ENCODE results near the gene POTEF.
"Not testable (repeated sequence)": the region's sequence is repeated elsewhere in the genome, so short reads cannot be mapped to it uniquely, and the experiment has no call there.

POTEF gene

GRCh38 chr2:130129120-130129829, at the start of gene POTEF:
TSS of gene POTEF (minus strand) at chr2:130129222. CDS start at chr2:130120515, 8,707 bp downstream.
- H3K9ac ChIP-seq (ENCODE audit: low read depth, low read length); H3K9me3 ChIP-seq (ENCODE audit: control insufficient read depth, insufficient read depth, low read length); H3K27ac ChIP-seq (ENCODE audit: low read depth, low read length); H3K4me1 ChIP-seq (ENCODE audit: control insufficient read depth, insufficient read depth, low read length); H3K36me3 ChIP-seq (ENCODE audit: control insufficient read depth, insufficient read depth, low read length); H3K27me3 ChIP-seq (ENCODE audit: control insufficient read depth, insufficient read depth, low read length): not testable (repeated sequence)
- H3K4me3 ChIP-seq (ENCODE audit: low read depth, low read length) = peak within 1 kb of the TSS; percentile 58

- H3K27me3 ChIP-seq (ENCODE audit: control insufficient read depth, insufficient read depth, low read length); H3K4me3 ChIP-seq (ENCODE audit: low read depth, low read length); H3K9me3 ChIP-seq (ENCODE audit: control insufficient read depth, insufficient read depth, low read length); H3K4me1 ChIP-seq (ENCODE audit: control insufficient read depth, insufficient read depth, low read length); H3K27ac ChIP-seq (ENCODE audit: low read depth, low read length); H3K9ac ChIP-seq (ENCODE audit: low read depth, low read length): not testable (repeated sequence)
- peaks cover 67% of the 10 kb centered on the region for H3K36me3 ChIP-seq (ENCODE audit: control insufficient read depth, insufficient read depth, low read length)
These were observed 45.8 kb upstream of the POTEF start for GRCh38 chr2:130174866-130175265.

GRCh38 chr2:130169896-130170295, 40.9 kb upstream of the POTEF start:
- H3K36me3 ChIP-seq (ENCODE audit: control insufficient read depth, insufficient read depth, low read length) = peaks cover 87% of the 10 kb centered on the region

GRCh38 chr2:130169163-130169562, 40.1 kb upstream of the POTEF start:
- not testable (repeated sequence) for H3K4me1 ChIP-seq (ENCODE audit: control insufficient read depth, insufficient read depth, low read length); H3K27ac ChIP-seq (ENCODE audit: low read depth, low read length); H3K4me3 ChIP-seq (ENCODE audit: low read depth, low read length); H3K9me3 ChIP-seq (ENCODE audit: control insufficient read depth, insufficient read depth, low read length); H3K27me3 ChIP-seq (ENCODE audit: control insufficient read depth, insufficient read depth, low read length); H3K9ac ChIP-seq (ENCODE audit: low read depth, low read length)
- peaks cover 87% of the 10 kb centered on the region for H3K36me3 ChIP-seq (ENCODE audit: control insufficient read depth, insufficient read depth, low read length)

More at GRCh38 chr2:130169896-130170295, 40.9 kb upstream of the POTEF start:
- Histone ChIP-seq H3K27ac (ENCODE audit: low read depth, low read length) (no peak overlapping the region), H3K9me3 (ENCODE audit: control insufficient read depth, insufficient read depth, low read length) (no peaks in the 10 kb centered on the region), H3K4me1 (ENCODE audit: control insufficient read depth, insufficient read depth, low read length) (no peaks in the 10 kb centered on the region), H3K9ac (ENCODE audit: low read depth, low read length) (no peak overlapping the region), H3K4me3 (ENCODE audit: low read depth, low read length) (no peak overlapping the region), H3K27me3 (ENCODE audit: control insufficient read depth, insufficient read depth, low read length) (no peaks in the 10 kb centered on the region)

DNA sequence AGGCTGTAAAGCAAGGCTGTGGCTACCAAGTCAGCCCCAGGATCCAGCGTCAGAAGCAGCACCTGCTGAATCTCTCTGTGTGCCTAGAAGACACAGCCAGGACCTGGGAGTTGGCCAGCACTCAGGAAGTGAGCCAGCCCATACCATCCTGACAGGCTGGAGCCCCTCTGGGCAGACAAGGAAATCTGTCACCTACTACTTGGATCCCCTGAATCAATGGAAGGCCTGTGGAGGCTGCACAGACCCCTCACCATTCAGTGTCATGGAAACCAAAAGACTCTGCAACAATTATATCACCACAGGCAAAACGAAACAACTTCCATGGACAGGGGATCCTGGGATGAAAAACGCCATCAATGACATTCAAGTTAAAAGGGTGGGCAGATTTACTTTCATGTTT, 37.6 kb upstream of the POTEF start:
- H3K4me3 ChIP-seq (ENCODE audit: low read depth, low read length) = not testable (repeated sequence)
- peaks cover 80% of the 10 kb centered on the region for H3K36me3 ChIP-seq (ENCODE audit: control insufficient read depth, insufficient read depth, low read length)

GRCh38 chr2:130165293-130166016, 36.4 kb upstream of the POTEF start:
- Histone ChIP-seq H3K27ac (ENCODE audit: low read depth, low read length) (no peak overlapping the region), H3K36me3 (ENCODE audit: control insufficient read depth, insufficient read depth, low read length) (peaks cover 69% of the 10 kb centered on the region), H3K4me3 (ENCODE audit: low read depth, low read length) (no peak overlapping the region), H3K4me1 (ENCODE audit: control insufficient read depth, insufficient read depth, low read length) (no peaks in the 10 kb centered on the region), H3K9ac (ENCODE audit: low read depth, low read length) (no peak overlapping the region), H3K9me3 (ENCODE audit: control insufficient read depth, insufficient read depth, low read length) (no peaks in the 10 kb centered on the region), H3K27me3 (ENCODE audit: control insufficient read depth, insufficient read depth, low read length) (no peaks in the 10 kb centered on the region)

More for the DNA sequence above, 37.6 kb upstream of the POTEF start:
- H3K4me1 ChIP-seq (ENCODE audit: control insufficient read depth, insufficient read depth, low read length); H3K27ac ChIP-seq (ENCODE audit: low read depth, low read length); H3K9ac ChIP-seq (ENCODE audit: low read depth, low read length); H3K9me3 ChIP-seq (ENCODE audit: control insufficient read depth, insufficient read depth, low read length); H3K27me3 ChIP-seq (ENCODE audit: control insufficient read depth, insufficient read depth, low read length): not testable (repeated sequence)

DNA sequence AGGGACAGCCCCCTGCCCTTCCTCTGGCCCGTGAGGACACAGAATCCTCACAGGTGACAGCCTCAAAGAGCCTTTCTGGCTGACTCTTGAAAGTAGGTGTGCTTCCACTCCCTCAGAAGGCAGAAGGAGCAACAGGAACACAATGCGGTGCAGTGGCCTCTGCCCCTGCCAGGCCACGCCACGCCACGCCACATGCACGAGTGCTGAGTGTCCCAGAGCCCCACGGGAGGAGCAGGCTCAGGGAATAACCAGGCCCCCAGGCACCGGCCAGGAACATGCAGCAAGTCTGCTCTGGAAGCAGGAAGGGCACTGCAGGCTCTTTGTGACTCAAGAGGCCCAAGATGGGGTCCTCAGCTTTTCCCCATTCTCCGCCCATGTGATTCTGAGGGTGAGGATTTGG, 33.9 kb upstream of the POTEF start:
- H3K9me3 ChIP-seq (ENCODE audit: control insufficient read depth, insufficient read depth, low read length) = no peaks in the 10 kb centered on the region
- peaks cover 66% of the 10 kb centered on the region for H3K36me3 ChIP-seq (ENCODE audit: control insufficient read depth, insufficient read depth, low read length)
- H3K27me3 ChIP-seq (ENCODE audit: control insufficient read depth, insufficient read depth, low read length) = no peaks in the 10 kb centered on the region
- H3K4me1 ChIP-seq (ENCODE audit: control insufficient read depth, insufficient read depth, low read length) = no peaks in the 10 kb centered on the region
- H3K9ac ChIP-seq (ENCODE audit: low read depth, low read length) = no peak overlapping the region
- no peak overlapping the region for H3K27ac ChIP-seq (ENCODE audit: low read depth, low read length)
- H3K4me3 ChIP-seq (ENCODE audit: low read depth, low read length) = no peak overlapping the region

GRCh38 chr2:130162486-130162885, 33.5 kb upstream of the POTEF start:
- not testable (repeated sequence) for H3K27ac ChIP-seq (ENCODE audit: low read depth, low read length); H3K27me3 ChIP-seq (ENCODE audit: control insufficient read depth, insufficient read depth, low read length); H3K4me3 ChIP-seq (ENCODE audit: low read depth, low read length); H3K9me3 ChIP-seq (ENCODE audit: control insufficient read depth, insufficient read depth, low read length); H3K9ac ChIP-seq (ENCODE audit: low read depth, low read length); H3K4me1 ChIP-seq (ENCODE audit: control insufficient read depth, insufficient read depth, low read length)
- H3K36me3 ChIP-seq (ENCODE audit: control insufficient read depth, insufficient read depth, low read length) = peaks cover 61% of the 10 kb centered on the region

GRCh38 chr2:130160838-130161705, 32.0 kb upstream of the POTEF start:
- H3K27me3 ChIP-seq (ENCODE audit: control insufficient read depth, insufficient read depth, low read length); H3K4me1 ChIP-seq (ENCODE audit: control insufficient read depth, insufficient read depth, low read length); H3K9ac ChIP-seq (ENCODE audit: low read depth, low read length); H3K4me3 ChIP-seq (ENCODE audit: low read depth, low read length); H3K27ac ChIP-seq (ENCODE audit: low read depth, low read length); H3K9me3 ChIP-seq (ENCODE audit: control insufficient read depth, insufficient read depth, low read length): not testable (repeated sequence)
- peaks cover 49% of the 10 kb centered on the region for H3K36me3 ChIP-seq (ENCODE audit: control insufficient read depth, insufficient read depth, low read length)

- Histone ChIP-seq H3K36me3 (ENCODE audit: control insufficient read depth, insufficient read depth, low read length) (peaks cover 43% of the 10 kb centered on the region), H3K9me3 (ENCODE audit: control insufficient read depth, insufficient read depth, low read length) (no peaks in the 10 kb centered on the region), H3K27ac (ENCODE audit: low read depth, low read length) (no peak overlapping the region), H3K4me3 (ENCODE audit: low read depth, low read length) (no peak overlapping the region), H3K9ac (ENCODE audit: low read depth, low read length) (no peak overlapping the region), H3K4me1 (ENCODE audit: control insufficient read depth, insufficient read depth, low read length) (no peaks in the 10 kb centered on the region), H3K27me3 (ENCODE audit: control insufficient read depth, insufficient read depth, low read length) (no peaks in the 10 kb centered on the region)
These were observed 31.1 kb upstream of the POTEF start for GRCh38 chr2:130160131-130160530.

DNA sequence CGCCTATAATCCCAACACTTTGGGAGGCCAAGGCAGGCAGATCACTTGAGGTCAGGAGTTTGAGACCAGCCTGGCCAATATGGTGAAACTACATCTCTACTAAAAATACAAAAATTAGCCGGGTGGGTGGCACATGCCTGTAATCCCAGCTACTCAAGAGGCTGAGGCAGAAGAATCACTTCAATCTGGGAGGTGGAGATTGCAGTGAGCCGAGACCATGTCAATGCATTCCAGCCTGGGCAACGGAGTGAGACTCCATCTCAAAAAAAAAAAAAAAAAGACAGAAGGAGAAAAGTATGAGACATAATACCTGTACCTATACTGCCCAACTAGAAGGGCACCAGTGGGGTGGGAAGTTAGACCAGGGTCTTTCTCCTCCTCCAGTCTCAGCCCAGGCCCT, 30.4 kb upstream of the POTEF start:
- not testable (repeated sequence) for H3K27ac ChIP-seq (ENCODE audit: low read depth, low read length); H3K27me3 ChIP-seq (ENCODE audit: control insufficient read depth, insufficient read depth, low read length); H3K4me1 ChIP-seq (ENCODE audit: control insufficient read depth, insufficient read depth, low read length); H3K4me3 ChIP-seq (ENCODE audit: low read depth, low read length); H3K9me3 ChIP-seq (ENCODE audit: control insufficient read depth, insufficient read depth, low read length); H3K9ac ChIP-seq (ENCODE audit: low read depth, low read length)
- H3K36me3 ChIP-seq (ENCODE audit: control insufficient read depth, insufficient read depth, low read length) = peaks cover 40% of the 10 kb centered on the region

All from HUES48 (cell line).